GM23248 (cell line): ENCODE data around the gene GAPVD1.

Experiments used
- EZH2 ChIP-seq: fragments of 200-600 bp; sonication (generic); IDR thresholded peaks from 2 replicates; pipeline ENCODE4 v1.6.1; 2018; ENCODE audit warnings: antibody characterized with exemption, mild to moderate bottlenecking; ENCODE audit not compliant: insufficient read depth, poor library complexity, severe bottlenecking
- EZH2phosphoT487 ChIP-seq: fragments of 200-600 bp; sonication (generic); IDR thresholded peaks from 2 replicates; pipeline ENCODE4 v1.6.1; 2018; ENCODE audit warnings: antibody characterized with exemption, moderate library complexity, mild to moderate bottlenecking, low read depth; ENCODE audit not compliant: insufficient read depth

GRCh38 chr9:125397736-125398135, 136.1 kb downstream of the GAPVD1 start:
- TF ChIP-seq EZH2 (no peak), EZH2phosphoT487 (no peak)
